K562 (cell line): ENCODE results near the gene KPNA1. TPM values are rescaled to one million over a fixed set of nuclear protein-coding genes. Genes with fewer than 3 reads are reported as not detected.
A peak's percentile ranks its signal among the peaks of the same experiment; 100 is the strongest.

ENCODE experiments used
- ARID3A ChIP-seq: IDR thresholded peaks from 2 replicates; pipeline ENCODE4 v1.6.1; 2012; ENCODE audit warnings: low read depth, low read length, improper control_type of control experiment, borderline replicate concordance
- CREB3L1 ChIP-seq: fragments of 450-650 bp; IDR thresholded peaks from 2 replicates; pipeline ENCODE4 v1.6.1; 2014; ENCODE audit warnings: low read depth, mild to moderate bottlenecking, moderate library complexity, borderline replicate concordance
- CUX1 ChIP-seq: fragments of 200-800 bp; sonication (Bioruptor generic); IDR thresholded peaks from 2 replicates; pipeline ENCODE4 v1.6.1; 2016; ENCODE audit warnings: missing genetic modification characterization, missing compliant biosample characterization
- EP400 ChIP-seq: fragments of 450-650 bp; IDR thresholded peaks from 2 replicates; pipeline ENCODE4 v1.6.1; 2017; ENCODE audit warnings: antibody characterized with exemption, mild to moderate bottlenecking, moderate library complexity
- IRF1 ChIP-seq: sonication (generic); formaldehyde crosslinking; IDR thresholded peaks from 2 replicates; pipeline ENCODE4 v1.8.0; 2022; ENCODE audit warnings: missing genetic modification reagents, mild to moderate bottlenecking, borderline replicate concordance
- KDM1A ChIP-seq, 2 experiments: fragments of 450-650 bp; IDR thresholded peaks; 2 replicates each; pipeline ENCODE4 v1.6.1; 2016; ENCODE audit warnings: mild to moderate bottlenecking in 2 of 2
- POLR2G ChIP-seq: fragments of 200-400 bp; formaldehyde crosslinking; IDR thresholded peaks from 2 replicates; pipeline ENCODE4 v1.6.1; 2017; ENCODE audit warnings: low read depth, mild to moderate bottlenecking, antibody characterized with exemption, low read length, moderate library complexity
- PYGO2 ChIP-seq: fragments of 450-650 bp; IDR thresholded peaks from 2 replicates; pipeline ENCODE4 v1.6.1; 2016; ENCODE audit warnings: mild to moderate bottlenecking, missing genetic modification characterization, moderate library complexity, missing compliant biosample characterization
- TAL1 ChIP-seq: fragments of 450-650 bp; IDR thresholded peaks from 2 replicates; pipeline ENCODE4 v1.6.1; 2016; ENCODE audit warnings: mild to moderate bottlenecking
- polyA plus RNA-seq, 8 experiments: library from polyadenylated mRNA; depleted of rRNA in 4 of 8; stranded (reverse) in 5 of 8; unstranded in 3 of 8; fragments of >200 nt; fragmentation: Nextera tagmentation in 2 of 8; fragmentation: Illumina TruSeq in 1 of 8; extraction: Ambion mirVana in 2 of 8; extraction: Trizol in 1 of 8; gene quantifications; 2 replicates each; pipeline versions ENCODE4 v1.2.1 to v1.2.3, GENCODE V29; 2011 to 2014; ENCODE audit warnings: inconsistent platforms in 1 of 8, missing spikeins in 1 of 8
- total RNA-seq, 7 experiments: library from RNA; depleted of rRNA in 6 of 7; stranded (reverse); fragments of >200 nt in 6 of 7; fragmentation: Illumina TruSeq in 2 of 7; extraction: Trizol in 2 of 7; gene quantifications; 2 replicates each; pipeline versions ENCODE4 v1.2.1 to v1.2.3, GENCODE V29; 2011 to 2021; ENCODE audit warnings: low replicate concordance in 1 of 7

KPNA1 gene
- total and polyA plus RNA-seq, 9 of the 15 experiments (the other 6 are each of a cell fraction or from before 2014, with no cell fraction given) = 9.3 to 53.8 (median 33.5) TPM

GRCh38 chr3:122382888-122383666 is 131.7 kb downstream of the KPNA1 start, which contains the start of gene MIX23 (continued):
- TF ChIP-seq EP400 (peak; percentile 83), ARID3A (no peak), PYGO2 (no peak), KDM1A (IDR thresholded peaks at IDR 0.05) (no peak), TAL1 (no peak), CREB3L1 (peak; percentile 16; the same call in 1 of the 2 replicates), CUX1 (no peak), IRF1 (CRISPR knock-in tag) (no peak), POLR2G (peak; percentile 80)
